ENCODE results near the gene SNX10.

GRCh38 chr7:26280723-26281122, 10.9 kb upstream of the SNX10 start:
- TF ChIP-seq, protein P1, sequence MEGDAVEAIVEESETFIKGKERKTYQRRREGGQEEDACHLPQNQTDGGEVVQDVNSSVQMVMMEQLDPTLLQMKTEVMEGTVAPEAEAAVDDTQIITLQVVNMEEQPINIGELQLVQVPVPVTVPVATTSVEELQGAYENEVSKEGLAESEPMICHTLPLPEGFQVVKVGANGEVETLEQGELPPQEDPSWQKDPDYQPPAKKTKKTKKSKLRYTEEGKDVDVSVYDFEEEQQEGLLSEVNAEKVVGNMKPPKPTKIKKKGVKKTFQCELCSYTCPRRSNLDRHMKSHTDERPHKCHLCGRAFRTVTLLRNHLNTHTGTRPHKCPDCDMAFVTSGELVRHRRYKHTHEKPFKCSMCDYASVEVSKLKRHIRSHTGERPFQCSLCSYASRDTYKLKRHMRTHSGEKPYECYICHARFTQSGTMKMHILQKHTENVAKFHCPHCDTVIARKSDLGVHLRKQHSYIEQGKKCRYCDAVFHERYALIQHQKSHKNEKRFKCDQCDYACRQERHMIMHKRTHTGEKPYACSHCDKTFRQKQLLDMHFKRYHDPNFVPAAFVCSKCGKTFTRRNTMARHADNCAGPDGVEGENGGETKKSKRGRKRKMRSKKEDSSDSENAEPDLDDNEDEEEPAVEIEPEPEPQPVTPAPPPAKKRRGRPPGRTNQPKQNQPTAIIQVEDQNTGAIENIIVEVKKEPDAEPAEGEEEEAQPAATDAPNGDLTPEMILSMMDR (conservative IDR thresholded peaks at IDR 0.05; ENCODE audit: low read depth, low read length) = no peak
- no peak for TF ChIP-seq EZH2phosphoT487 (IDR thresholded peaks at IDR 0.05; ENCODE audit: borderline replicate concordance, low read length)

All from PC-3 (cell line).